COLO668 (cell line): ENCODE results near the gene GPR33.

Source experiments
- DNase-seq: peaks from one replicate; lab custom pipeline; 2025; ENCODE audit not compliant: unreplicated experiment; lab: John Stamatoyannopoulos, UW

Gene GPR33, protein sequence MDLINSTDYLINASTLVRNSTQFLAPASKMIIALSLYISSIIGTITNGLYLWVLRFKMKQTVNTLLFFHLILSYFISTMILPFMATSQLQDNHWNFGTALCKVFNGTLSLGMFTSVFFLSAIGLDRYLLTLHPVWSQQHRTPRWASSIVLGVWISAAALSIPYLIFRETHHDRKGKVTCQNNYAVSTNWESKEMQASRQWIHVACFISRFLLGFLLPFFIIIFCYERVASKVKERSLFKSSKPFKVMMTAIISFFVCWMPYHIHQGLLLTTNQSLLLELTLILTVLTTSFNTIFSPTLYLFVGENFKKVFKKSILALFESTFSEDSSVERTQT

DNA sequence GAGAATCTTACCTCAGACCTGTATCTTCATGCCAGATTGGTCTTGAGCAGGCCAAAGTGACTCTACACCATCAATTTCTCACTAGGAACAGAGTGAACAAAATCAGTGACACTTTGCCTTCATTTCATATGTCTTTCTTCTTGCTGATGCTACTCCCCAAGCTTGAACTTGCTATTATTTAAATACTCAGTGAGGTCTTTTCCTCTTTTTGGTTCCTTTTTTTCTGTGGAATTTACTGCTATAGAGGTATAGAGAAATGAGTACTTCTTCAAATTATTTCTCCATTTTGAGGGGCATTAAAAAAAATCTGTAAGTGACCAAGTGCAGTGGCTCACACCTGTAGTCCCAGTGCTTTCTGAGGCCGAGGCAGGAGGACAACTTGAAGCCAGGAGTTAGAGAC lies at the start of gene GPR33:
Gene GPR33, minus strand, starts transcription at position 154 of the 400 bp plus-strand sequence. CDS start 4,074 bp downstream, outside the sequence.
- no peak for DNase-seq

DNA sequence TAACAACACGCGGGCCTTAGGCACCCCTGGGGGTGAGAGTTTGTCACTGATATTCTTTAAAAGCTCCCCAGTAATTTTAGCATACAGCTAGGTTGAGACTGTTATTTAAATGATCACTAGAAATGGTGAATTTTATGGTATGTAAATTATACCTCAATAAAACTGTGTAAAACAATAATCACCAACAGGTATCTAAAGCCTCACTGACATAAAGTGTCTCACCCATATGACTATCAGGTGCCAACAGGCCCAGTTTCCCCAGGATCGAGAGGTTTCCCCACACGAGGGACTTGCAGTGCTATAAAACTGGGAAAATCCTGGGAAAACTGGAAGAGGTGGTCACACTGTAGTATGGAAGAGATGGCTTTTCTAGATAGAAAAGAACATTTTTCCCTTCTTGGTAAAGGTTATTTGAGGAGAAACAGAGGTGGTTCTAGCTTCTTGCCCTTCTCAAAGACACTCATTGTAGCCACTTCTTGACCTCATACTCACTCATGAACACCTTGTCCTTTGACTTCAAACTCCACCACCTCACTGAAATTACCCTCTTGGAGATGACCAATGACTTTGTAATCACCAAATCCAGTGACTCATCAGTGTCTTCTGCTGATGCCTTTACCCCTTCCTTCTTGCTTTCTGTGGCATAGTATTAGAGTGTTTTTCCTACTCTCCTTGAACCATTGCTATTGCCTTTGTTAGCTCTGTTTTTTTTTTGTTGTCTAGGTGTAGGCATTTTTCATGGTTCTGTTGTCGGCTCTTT lies 48.5 kb upstream of the GPR33 start:
- no peak for DNase-seq

DNA sequence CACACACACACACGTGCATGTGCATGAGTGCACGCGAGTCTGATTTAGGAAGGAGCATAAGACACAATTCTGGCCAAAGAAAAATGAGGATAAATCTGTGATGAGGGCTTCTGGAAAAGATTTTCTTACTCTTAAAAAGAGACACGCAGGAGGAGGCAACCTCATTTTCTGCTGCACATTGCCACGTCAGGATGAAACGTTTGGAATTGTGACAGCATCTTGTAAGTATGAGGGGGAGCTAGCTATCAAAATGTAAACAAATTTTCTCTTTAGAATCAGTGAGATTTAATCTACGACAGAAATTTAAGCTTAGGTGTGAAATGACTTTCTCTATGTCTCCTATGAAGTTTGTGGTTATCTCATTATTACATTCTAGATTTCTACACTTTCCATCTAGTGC lies 42.3 kb upstream of the GPR33 start:
- DNase-seq = no peak

DNA sequence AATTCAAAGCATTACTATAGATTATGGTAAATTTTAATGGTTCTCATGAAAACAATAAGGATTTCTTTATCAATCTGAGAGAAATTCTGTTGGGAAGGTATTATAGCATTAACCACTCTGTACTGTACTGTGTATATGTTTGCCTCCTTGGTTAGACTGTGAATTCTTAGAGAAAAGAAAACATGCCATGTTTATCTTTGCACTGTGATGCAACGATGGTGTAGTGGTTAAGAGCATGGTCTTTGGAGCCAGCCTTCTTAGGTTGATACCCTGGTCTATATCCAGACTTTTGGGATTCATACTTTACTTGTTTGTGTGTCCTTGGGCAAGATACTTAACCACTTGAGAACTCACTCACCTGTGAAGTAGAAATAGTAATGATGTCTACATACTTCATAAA lies 41.2 kb upstream of the GPR33 start:
- DNase-seq = no peak

DNA sequence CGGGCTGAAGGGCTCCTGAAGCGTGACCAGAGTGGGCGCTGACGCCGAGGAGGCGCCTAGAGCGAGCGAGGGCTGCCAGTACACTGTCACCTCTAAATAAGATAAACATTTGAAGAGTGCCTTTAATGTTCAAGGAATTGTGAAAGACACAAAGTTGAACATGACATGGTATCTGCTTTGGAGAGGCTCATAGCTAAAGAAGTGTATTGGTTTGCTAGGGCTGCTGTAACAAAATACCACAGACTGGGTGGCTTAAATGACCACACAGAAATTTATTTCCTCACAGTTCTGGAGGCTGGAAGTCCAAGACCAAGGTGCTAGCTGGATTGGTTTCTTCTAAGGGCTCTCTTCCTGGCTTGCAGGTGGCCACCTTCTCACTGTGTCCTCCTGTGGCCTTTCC lies 39.7 kb upstream of the GPR33 start:
- no peak for DNase-seq

DNA sequence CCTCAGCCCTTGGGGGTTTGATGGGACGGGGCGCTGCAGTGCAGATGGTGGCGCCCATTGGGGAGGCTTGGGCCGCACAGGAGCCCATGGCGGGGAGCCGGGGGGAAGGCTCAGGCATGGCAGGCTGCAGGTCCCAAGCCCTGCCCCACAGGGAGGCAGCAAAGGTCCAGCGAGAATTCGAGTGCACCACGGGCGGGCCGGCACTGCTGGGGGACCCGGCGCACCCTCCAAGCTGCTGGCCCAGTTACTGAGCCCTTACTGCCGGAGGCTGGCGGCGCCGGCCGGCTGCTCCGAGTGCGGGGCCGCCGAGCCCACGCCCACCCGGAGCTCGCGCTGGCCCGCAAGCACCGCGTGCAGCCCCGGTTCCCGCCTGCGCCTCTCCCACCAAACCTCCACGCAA lies 39.2 kb upstream of the GPR33 start:
- DNase-seq = no peak

DNA sequence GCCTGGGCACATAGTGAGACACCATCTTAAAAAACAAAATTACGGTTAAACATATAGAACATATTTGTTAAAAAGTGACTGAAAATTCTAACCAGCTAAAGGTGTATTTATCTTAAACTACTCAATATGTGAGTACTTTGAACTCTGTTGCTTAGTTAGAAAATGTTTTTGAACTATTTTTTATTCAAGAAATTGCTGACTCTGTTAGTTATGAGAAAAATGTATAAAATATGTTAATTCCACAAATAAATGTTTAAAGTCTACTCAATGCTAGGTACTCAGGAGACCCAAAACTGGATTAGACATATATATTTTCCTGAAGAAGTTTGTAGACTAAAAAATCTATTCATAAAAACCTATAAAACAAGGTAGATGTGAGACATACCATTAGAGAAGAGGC lies 23.0 kb upstream of the GPR33 start:
- DNase-seq = no peak

DNA sequence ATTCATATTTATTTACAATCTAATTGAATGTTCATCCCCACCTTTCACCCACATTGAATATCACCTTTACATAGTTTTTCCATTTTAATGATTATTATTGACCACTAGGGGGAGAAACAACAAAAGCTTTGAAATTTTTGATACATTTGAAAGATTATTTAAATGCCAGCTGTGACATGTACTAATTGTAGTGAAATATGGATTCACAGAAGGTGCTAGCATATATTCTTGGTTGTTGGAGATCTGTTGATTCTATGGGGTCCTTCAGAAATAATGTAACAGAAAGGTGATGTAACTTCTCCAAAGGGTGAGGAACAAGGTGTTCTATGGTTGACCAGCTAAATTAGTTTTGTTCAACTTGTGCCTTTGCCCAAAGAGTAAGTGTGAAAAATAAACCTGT lies 22.4 kb upstream of the GPR33 start:
- no peak for DNase-seq

DNA sequence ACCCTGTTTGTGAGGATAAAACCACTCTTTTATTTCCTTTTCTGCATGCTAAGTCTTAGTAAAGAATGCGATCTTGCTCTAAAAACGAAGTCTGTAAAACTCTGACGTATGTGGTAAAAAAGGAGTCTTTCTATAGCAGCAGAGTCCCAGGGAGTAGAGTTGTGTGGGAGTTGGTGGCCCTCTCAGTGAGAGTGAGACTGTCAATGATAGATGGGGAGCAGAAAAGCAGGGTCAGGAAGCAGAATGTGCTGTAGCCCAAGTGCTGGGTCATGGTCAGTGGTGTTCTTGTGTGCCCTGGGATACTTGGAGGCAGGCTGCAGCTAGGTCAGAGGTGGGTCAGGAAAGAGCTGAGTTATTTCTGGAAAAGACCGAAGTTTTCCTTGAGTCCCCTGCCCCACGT lies 20.3 kb upstream of the GPR33 start:
- no peak for DNase-seq

DNA sequence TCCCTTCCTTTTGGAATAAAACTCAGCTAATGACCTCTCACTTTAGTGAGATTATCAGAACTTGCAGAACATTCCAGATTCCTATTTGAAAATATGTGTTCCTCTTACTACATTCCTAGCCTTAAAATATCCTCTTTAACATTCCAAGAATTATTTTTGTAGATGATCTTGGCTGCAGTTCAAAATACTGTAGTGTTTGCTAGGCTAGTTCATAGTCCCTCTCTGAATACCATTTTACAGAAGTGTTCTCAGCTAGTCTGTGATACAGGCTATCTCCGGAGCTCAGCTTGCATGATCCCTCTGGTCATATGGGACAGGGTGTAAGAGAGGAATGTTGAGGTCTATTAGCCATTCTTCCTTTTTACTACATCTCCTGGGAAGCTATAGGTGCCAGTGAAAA lies 17.6 kb upstream of the GPR33 start:
- no peak for DNase-seq

DNA sequence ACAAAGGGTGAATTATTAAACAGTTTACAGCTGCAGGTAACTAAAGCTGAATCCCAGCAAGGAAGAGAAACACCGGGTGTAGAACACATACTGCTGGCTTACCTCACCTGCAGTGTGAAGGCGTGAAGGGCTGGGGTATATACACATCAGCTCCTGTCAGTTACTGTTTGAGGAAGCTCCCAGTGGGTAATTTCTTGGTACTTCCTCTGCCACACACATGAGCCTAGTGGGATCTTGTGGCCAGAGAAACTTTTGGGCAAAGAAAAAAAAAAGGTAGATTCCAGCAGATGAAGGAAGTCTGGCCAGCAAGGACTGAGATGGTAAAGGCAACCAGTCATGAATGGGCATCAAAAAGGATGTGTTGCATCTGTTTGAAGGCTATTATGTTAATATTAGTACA lies 14.0 kb upstream of the GPR33 start:
- DNase-seq = no peak

DNA sequence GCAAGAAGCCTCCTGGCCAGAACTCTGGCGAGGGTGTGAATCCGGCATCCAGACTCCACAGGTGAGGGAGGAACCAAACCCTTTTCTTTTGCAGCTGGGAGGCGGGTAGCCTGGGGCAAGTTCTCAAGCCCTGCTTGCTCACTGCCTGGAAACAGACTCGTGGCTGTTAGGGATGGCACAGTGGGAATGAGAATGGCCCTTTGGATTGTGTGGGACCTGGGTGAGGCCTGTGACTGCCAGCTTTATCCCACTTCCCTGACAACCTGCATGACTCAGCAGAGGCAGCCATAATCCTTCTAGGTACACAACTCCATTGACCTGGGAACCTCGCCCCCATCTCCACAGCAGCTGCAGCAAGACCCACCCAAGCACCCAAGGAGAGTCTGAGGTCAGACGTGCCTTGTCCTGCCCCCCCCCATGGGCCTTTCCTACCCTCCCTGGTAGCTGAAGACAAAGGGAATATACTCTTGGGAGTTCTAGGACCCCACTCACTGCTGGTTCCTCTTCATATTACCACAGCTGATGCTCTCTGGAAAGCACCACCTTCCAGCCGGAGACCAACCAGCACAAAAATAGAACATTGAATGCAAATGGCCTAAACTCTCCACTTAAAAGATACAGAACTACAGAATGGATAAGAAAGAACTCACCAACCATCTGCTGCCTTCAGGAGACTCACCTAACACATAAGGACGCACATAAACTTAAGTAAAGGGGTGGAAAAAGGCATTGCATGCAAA lies 5.1 kb upstream of the GPR33 start:
- no peak for DNase-seq

DNA sequence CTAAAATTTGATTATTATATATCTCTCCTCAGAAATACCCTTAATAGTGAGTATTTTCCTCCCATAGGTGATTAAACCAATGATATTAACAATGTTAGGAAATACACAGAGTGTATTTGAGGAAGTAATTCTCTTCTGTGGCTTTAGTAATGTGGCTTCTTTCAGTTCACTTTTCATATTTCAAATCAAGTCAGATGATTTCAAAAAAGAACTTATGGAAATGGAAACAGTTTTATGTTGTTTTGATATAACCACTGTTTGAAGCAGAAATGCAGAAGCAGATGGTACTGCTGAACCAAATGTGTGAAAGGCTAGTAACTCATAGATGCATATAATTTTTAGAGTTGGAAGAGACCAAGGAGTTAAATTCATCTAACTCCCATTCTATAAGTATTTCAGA lies 1.9 kb upstream of the GPR33 start:
- DNase-seq = no peak

DNA sequence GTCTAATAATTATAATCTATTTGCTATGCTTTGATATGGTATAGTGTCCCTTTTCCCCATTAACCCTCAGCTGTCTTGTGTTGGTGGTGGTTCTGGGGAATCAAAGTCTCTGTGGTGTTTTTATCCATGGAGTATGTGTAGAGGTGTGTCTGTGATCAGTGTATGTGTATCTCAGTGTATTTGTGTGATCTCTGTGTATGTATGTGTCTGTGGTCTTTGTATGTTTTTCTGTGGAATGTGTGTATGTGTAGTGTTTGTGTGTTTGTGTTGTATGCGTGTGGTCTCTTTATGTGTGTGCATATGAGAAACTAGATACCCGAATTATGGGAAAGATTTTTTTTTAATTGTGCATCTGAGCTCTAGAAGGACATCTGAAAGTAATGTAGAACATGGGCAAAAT lies 1.1 kb downstream of the GPR33 start:
- no peak for DNase-seq

DNA sequence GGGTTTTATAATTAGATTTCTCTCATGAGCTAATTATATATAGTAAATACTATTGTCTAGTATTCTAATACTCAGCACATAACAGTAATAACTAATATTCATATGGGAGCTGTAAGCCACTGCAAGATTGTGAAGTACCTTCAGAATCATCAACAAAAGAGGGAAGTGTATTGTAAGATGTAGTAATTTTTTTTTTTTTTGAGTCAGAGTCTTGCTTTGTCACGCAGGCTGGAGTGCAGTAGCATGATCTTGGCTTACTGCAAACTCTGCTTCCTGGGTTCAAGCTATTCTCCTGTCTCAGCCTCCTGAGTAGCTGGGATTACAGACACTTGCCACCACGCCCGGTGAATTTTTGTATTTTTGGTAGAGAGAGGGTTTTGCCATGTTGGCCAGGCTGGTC lies 3.1 kb downstream of the GPR33 start:
- no peak for DNase-seq

DNA sequence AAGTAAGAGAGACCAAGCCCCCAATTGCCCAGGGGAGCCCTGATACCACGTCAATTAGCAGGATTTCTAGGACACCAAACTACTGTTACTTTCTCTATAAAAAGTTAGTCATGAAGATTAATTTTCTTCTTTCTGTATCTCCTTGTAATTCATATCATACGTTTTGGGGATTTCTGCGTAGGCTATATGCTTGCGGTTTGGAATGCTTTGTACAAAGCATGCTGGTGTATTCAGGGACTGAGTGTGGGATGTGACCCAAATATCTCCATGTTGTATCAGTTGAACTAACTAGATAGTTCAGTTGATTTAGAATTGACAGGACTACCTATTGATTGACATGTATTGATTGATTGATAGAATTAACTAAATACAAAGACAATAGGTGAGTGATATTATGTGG lies 7.7 kb downstream of the GPR33 start:
- no peak for DNase-seq

DNA sequence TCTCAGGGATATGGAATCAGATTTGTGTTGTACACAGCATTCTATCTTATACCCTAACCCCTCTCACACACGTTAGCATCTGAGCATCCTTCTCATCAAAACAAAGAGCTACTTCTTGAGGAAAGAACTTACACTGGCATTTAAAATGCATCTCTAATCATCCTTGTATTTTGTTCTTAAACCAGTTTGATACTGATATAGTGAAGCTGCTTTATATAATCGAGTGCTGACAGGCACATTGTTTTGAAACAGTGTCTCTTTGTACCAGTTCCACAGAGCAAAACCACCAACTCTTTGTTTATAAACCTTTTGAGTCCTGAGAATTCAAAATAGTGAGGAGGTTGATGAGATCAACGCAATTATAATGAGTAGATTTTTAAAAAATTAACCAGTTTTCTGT lies 8.8 kb downstream of the GPR33 start:
- DNase-seq = no peak

DNA sequence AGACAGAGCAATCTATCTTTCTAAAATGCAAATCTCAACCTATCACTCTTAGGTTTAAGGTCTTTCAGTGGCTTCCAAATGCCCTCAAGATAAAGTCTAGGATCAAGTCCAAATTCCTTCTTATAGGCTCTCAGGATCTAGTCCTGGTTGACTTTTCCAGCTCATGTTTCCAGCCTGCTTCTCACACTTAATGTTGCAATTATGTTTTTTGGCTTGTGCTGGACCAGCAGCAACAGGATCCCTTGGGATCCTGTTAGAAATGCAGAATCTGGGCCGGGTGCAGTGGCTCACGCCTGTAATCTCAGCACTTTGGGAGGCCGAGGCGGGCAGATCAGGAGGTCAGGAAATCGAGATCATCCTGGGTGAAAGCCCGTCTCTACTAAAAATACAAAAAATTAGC lies 10.6 kb downstream of the GPR33 start:
- no peak for DNase-seq

DNA sequence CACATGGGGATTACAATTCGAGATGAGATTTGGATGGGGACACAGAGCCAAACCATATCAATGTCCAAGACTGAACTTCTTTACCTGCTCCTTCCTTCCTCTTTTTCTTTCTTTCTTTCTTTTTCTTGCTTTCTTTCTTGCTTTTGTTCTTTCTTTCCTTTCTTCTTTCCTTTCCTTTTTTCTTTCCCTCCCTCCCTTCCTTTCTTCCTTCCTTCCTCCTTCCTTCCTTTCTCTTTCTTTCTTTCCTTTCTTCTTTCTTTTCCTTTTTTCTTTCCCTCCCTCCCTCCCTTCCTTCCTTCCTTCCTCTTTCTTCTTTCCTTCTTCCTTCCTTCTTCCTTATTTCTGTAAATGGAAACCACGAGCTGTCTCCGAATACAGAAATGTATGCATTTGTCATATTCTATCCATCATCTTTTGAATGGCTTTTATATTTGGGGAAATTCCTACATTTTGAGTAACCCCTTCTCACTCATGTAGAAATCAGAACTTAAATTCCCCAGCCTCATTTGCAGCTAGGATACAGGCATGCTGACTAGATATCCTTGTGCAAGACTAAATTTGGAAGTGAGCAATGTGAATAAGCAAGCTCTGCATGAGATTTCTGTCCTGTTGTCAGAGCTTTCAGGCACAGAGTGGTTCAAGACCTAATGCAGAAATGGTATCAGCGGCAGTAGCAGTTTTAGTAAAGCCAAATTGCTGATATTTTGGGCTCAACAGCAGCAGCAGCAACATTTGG lies 11.5 kb downstream of the GPR33 start:
- no peak for DNase-seq

DNA sequence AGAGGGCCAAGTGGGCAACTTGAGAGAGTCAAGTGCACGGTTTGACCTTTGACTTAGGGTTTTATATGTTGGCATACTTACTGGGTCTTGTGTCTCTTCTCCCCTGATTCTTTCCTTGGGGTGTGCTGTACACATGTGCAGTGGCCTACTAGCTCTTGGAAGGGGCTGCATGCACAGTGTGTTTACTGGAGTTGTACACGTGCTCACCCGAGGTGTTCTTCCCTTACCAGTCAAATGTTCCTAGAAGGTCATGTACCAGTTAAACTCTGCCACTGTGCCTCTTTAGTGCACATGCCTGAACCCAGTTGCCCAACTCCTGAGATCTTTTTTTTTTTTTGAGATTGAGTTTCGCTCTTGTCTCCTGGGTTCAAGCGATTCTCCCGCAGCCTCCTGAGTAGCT lies 21.3 kb downstream of the GPR33 start:
- no peak for DNase-seq

DNA sequence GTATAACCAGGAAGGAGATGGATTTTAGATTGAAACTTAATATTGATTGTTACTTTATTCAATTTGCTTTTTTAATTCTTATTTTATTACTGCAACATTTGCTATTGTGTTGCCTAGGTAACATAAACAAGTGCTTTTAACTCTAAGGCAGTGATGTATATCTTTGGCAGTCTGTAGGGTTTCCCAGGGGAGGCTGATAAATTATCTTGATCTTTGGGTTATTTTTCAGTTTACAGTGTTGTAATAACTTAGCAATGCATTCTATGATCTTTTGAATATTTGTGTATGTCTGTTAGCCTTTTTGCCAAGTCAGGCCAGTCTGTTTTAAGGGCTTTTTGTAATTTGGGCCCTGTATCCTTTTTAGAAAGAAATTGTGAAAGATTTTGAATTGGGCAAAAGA lies 22.7 kb downstream of the GPR33 start:
- no peak for DNase-seq
